GM18526 (cell line): Measurements from ENCODE around the gene AHCYL1.

Experiments
- POLR2A ChIP-seq: IDR thresholded peaks from 3 replicates; pipeline ENCODE4 v1.6.1; 2011; ENCODE audit not compliant: insufficient read length; ENCODE audit errors: extremely low read depth

AHCYL1 gene

GRCh38 chr1:109985247-109986053 is 885 bp downstream of the AHCYL1 start:
- TF ChIP-seq POLR2A: no peak

- TF ChIP-seq POLR2A: no peak
These were observed 1.5 kb downstream of the AHCYL1 start for GRCh38 chr1:109986054-109986444.

- TF ChIP-seq POLR2A: no peak
These were observed 3.9 kb downstream of the AHCYL1 start for GRCh38 chr1:109988349-109988914.

- no peak for TF ChIP-seq POLR2A
These were observed 5.1 kb downstream of the AHCYL1 start for GRCh38 chr1:109989506-109990301.

GRCh38 chr1:109990302-109990653 is 5.7 kb downstream of the AHCYL1 start:
- no peak for TF ChIP-seq POLR2A

- no peak for TF ChIP-seq POLR2A
These were observed 6.9 kb downstream of the AHCYL1 start for GRCh38 chr1:109991400-109991925.

GRCh38 chr1:109993885-109994284 is 9.3 kb downstream of the AHCYL1 start:
- TF ChIP-seq POLR2A: no peak

- no peak for TF ChIP-seq POLR2A
These were observed 10.1 kb downstream of the AHCYL1 start for GRCh38 chr1:109994654-109995053.

GRCh38 chr1:109995536-109995935 is 11.0 kb downstream of the AHCYL1 start:
- no peak for TF ChIP-seq POLR2A

GRCh38 chr1:109996476-109996875 is 11.9 kb downstream of the AHCYL1 start:
- no peak for TF ChIP-seq POLR2A

- no peak for TF ChIP-seq POLR2A
These were observed 12.8 kb downstream of the AHCYL1 start for GRCh38 chr1:109997204-109997866.

GRCh38 chr1:109997867-109998229 is 13.3 kb downstream of the AHCYL1 start:
- TF ChIP-seq POLR2A: no peak

GRCh38 chr1:110002695-110003094 is 18.1 kb downstream of the AHCYL1 start:
- no peak for TF ChIP-seq POLR2A

GRCh38 chr1:110003747-110004428 is 19.3 kb downstream of the AHCYL1 start:
- no peak for TF ChIP-seq POLR2A

- no peak for TF ChIP-seq POLR2A
These were observed 20.0 kb downstream of the AHCYL1 start for GRCh38 chr1:110004583-110004982.

GRCh38 chr1:110005971-110006370 is 21.4 kb downstream of the AHCYL1 start:
- no peak for TF ChIP-seq POLR2A
